Hematopoietic multipotent progenitor cell treated with erythropoietin and hydrocortisone succinate and interleukin-3 and kit ligand, for 6 days (in vitro differentiated cells): Measurements from ENCODE around the gene WSB1.
"Not testable (repeated sequence)": the region's sequence is repeated elsewhere in the genome, so short reads cannot be mapped to it uniquely, and the experiment has no call there.

Source experiments
- DNase-seq: peaks from one replicate; pipeline ENCODE4 v3.0.0-alpha.2; 2015

WSB1 gene

DNA sequence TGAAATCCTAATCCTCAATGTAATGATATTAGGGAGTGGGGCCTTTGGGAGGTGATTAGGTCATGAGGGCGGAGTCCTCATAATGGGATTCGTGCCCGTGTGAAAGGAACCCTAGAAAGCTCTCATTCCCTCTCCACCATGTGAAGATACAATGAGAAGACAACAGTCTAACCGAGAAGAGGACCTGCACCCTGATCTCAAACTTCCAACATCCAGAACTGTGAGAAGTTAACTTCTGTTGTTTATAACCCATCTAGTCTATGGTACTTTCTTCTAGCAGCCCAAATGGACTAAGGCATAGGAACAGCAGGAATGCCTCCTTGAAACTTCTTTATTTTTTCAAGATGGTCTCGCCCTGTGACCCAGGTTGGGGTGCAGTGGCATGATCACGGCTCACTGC, 24.7 kb downstream of the WSB1 start:
- no peak for DNase-seq

DNA sequence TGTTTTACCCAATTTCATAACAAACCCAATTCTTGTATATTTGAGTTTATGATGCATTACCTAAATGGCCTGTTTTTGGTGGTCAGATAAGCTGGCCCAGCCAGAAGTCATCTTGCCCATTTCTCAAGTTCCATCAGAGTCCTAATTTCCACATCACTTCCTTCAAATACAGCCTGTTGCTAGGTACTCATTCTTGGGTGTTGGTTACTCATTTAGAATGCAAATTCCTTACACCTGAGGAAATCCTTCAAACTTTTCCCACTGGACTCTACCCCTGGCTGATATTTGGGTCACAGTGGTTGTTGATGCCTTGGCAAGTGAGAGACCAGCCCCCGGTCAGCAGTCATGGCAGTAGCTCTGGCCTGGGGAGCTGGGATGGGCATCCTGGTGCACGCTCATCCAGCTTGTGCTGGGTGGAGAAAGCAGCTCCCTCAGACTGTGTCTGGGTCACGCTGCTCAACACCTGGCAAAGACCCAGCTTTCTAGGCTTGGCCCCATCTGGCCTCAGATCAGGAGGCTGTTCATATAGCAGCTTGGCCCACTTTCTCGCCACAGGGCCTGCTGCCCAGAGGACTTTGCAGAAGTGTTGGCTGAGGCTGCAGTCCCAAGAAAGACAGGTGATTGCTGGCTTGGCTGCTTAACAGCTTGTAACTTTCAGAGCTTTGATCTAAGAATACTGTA, 25.8 kb downstream of the WSB1 start:
- DNase-seq = peak; percentile 89

DNA sequence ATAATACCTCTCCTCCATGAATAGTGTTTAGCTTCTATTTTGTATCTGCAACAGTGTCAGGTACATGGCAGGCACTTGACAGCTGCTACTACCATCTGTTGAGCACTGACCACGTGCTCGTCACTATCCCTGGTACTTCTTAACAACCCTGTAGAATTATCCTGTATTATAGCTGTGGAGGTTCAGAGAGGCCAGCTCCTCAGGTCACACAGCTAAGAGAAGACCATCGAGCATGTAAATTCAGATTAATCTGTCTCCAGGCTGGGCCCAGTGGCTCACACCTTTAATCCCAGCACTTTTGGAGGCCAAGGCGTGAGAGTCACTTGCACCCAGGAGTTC, 26.3 kb downstream of the WSB1 start:
- no peak for DNase-seq

DNA sequence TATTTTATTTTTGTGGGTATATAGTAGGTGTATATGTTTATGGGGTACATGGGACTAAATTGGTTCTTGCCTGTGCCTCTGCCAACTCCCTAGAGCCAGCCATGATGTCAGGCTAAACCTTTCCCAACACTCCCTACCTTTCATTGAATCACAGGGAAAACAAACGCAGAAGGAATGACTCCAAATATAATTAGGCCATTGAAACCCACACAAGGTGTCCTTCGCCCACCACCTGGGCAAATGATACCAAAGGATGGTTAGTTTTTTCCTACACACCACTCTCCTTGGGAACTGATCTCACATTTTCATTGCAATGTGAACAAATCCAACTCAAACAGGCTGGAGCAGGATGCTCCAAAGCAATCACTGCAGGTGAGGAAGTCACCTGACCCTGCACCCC, 27.5 kb downstream of the WSB1 start:
- DNase-seq = no peak

DNA sequence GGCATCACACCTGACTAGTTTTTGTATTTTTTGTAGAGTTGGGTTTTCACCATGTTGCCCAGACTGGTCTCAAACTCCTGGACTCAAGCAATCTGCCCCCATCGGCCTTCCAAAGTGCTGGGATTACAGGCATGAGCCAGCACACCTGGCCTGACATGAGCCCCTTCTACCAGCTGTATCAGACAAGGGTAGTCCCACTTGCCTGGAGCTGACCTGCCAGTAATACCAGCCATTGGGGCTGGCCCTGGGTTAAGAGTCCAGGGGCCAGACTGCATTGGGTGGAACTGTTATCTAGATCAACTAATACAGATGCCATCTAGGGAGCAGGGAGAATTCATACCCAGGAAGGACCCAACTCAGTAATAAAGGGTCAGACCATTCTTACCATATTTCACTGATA, 28.1 kb downstream of the WSB1 start:
- no peak for DNase-seq

DNA sequence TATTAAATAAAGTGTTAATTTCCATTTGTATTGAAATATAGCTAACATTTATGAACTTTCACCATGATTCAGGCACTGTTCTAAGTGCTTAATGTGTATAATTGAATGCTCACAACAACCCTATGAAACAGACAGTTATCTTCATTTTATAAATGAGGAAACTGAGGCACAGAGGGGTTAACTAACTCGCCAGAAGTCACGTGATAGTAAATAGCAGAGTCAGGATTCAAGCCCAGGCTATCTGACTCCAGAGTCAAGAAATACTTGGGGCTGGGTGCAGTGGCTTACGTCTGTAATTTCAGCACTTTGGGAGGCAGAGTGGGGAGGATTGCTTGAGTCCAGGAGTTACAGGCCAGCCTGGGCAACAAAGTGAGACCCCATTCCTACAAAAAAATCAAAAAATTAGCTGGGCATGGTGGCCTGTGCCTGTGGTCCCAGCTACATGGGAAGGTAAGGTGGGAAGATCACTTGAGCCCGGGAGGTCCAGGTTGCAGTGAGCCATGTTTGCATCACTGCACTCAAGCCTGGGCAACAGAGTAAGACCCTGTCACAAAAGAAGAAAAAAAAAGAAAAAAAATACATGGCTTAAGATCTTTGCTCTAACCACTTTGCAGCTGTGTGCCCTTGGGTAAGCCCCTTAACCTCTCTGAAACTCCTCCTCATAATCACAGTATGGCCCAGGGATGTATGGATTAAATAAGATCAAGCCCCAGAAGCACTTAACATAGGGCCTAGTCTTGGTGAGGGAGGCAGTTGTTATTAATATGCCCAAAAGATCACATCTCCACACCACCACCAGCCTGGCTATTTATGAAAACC, 29.0 kb downstream of the WSB1 start:
- DNase-seq = no peak

DNA sequence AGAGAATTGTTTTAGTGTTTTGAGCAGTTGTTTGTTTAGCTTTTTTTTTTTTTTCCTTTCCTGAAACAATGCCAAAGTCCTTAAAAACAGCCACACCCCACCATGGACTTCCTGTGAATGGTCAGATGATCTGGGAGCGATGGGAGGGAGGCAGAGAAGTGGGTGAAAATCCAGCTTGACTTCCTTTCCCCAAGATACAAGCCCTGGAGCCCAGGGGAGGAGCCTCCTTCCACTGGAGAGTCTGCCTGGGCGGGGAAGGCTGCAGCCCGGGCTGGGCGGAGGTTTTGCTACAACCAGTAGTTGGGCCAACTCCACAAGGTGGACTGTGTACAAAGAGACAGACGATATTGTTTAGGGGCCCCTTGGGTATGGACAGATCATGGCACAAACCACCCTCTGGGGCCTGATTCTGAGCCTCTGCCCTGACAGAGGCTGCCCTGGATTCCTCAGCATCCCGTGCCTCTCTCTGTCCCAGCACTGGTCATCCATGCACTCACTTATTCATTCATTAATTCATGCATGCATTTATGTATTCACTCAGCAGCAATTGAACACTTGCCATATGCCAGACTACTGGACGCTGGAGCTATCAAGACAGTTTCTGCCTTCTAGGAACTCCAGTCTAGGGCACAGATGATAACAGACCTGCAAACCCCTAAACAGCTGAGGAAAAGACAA, 29.8 kb downstream of the WSB1 start:
- peak; percentile 62 for DNase-seq

DNA sequence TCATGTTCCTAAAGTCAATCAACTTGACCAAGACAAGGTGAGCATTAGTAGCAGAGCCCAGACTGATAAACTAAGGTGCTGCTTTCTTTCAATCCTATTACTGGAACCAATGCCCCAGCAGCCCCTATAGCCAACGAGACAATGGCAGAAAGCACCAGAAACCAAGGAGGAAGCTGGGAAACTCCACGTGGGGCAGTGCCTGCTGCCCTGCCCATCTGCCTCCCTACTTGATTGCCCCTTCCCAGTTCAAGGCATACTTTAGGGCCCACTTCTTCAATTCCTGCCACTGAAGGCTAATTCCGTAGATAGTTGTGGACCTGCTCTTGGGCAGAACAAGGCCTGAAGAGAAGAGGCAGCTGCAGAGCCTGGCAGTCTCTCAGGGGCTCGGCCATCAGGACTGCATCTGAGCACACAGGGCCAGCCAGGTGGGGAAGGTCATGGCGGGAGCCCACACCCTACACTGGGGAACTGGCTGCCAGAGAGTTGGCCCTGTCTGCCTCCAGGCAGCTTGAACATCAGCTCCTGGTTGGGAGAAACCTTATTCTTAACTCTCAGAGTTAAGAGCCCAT, 30.9 kb downstream of the WSB1 start:
- DNase-seq = no peak

DNA sequence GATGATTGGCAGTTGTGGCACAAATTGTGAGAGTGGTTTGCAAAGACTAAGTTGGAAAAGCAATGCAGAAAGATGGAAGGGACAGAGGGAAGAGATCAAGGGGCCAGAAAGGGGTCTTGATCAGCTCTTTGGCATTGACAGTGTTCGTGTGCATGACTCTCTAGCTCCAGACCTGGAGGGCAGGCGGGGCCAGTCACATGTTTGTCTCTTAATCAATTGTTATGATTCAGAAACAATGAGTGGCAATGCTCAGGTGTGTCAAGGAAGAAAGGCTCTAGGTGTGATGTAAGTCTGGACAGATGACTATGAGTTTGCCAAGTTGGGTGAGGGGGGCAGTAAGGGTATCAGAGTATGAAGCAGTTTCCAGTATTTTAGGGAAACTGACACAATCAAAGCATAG, 32.1 kb downstream of the WSB1 start:
- DNase-seq = no peak

DNA sequence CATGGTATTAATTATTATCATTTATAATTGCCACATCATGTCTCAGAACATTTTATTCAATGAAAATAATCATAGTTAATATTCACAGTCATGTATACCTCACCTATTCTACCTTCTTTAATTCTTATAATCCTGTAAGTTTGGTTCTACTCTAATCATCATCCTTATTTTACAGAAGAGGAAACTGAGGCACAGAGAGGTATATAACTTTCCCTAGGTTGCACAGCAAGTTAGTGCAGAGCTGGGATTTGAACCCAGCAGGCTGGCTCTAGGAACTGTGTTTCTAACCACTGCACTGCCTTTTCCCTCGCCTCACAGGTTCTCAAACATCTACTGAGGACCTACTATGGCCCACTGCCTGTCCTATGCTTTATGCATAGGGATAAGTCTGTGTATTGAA, 32.7 kb downstream of the WSB1 start:
- DNase-seq = no peak

DNA sequence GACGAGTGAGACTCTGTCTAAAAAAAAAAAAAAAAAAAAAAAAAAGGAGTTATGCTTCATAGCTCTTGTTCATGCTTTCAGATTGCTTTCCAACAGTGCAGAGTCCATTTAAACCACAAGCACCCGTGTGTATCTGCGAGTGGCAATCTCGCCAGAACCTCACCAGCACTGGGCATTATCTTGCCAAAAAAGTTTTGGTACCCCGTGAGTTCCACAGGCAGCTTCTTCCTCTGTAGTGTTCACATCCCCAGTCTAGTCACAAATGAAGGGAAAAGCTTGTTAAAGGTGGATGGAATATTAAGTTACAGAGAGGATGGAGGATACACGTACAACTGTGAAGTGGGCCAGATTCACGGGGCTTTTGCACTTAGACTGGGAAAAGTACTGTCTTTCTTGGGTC, 33.5 kb downstream of the WSB1 start:
- no peak for DNase-seq

DNA sequence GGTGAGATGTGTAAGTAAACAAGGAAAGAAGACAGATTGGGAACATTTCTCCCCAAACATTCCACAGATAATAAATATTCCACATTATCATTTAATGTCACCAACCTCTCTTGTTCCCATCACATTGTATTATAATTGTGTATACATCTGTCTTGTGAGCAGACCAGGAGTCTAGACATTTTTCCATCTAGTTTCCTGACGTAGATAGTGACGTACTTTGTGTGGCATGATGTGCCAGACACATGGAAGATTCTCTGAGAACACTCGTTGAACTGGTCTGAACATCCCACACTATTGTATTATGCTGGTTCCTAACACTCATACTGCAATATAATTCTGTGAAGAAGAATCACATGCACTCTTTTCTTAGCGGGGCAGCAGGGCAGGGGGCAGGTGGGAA, 34.0 kb downstream of the WSB1 start:
- no peak for DNase-seq

DNA sequence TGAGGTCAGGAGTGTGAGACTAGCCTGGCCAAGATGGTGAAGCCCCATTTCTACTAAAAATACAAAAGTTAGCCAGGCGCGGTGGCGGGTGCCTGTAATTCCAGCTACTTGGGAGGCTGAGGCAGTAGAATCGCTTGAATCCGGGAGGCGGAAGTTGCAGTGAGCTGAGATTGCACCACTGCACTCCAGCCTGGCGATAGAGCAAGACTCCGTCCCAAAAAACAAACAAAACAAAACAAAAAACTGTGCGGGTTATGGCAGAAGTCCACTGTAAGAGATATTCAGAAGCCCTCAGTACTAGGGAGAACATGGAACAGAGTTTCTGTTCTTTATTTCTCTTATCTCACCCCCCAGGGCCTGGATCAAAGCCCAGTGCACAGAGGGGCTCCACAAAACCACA, 34.8 kb downstream of the WSB1 start:
- DNase-seq = not testable (repeated sequence)

DNA sequence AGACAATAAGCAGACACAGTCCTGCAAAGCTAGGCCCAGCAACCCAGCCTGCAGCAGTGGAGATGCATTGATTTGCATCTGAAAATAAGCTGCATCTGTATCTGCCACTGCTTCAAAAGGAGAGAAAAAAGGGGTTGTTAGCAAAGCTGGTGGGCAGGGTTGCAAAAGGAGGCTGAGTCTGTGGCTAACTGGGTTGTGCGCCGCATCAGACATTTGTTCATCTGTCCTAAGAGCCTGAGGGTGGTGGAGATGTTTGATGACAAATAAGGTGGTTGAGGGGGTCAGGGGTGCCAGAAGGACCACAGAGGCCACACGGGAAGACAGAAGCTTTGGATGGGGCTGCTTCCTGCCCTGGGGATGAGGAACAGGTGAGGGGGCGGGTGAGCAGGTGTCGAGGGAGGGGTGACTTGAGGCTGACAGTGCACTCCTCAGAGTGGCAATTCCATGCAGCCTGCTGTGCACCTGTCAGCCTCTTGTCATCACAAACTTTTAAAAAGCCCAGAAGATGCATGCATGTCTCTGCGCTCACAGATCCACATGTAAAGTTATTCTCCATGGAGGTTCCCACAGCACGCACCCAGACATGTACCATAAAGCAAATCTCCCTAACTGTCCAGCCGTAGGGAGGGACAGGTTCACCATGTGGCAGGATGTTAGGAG, 35.4 kb downstream of the WSB1 start:
- no peak for DNase-seq

DNA sequence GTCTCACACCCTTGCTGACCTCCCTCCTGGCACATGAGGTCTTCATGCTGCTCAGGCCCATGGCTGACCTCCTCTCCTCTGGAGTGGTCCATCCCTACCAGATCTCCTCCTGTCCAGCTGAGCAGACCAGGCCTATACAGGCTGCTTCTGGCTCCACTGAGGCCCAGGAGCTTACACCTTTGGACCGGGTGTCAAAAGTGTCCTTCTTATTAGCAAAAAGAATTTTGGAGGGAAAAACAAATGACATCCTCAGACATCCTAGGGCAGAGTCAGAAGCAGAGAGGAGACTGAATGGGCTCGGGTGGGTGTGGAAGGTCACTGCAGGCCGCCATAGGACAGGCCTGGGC, 38.1 kb downstream of the WSB1 start:
- DNase-seq = no peak

DNA sequence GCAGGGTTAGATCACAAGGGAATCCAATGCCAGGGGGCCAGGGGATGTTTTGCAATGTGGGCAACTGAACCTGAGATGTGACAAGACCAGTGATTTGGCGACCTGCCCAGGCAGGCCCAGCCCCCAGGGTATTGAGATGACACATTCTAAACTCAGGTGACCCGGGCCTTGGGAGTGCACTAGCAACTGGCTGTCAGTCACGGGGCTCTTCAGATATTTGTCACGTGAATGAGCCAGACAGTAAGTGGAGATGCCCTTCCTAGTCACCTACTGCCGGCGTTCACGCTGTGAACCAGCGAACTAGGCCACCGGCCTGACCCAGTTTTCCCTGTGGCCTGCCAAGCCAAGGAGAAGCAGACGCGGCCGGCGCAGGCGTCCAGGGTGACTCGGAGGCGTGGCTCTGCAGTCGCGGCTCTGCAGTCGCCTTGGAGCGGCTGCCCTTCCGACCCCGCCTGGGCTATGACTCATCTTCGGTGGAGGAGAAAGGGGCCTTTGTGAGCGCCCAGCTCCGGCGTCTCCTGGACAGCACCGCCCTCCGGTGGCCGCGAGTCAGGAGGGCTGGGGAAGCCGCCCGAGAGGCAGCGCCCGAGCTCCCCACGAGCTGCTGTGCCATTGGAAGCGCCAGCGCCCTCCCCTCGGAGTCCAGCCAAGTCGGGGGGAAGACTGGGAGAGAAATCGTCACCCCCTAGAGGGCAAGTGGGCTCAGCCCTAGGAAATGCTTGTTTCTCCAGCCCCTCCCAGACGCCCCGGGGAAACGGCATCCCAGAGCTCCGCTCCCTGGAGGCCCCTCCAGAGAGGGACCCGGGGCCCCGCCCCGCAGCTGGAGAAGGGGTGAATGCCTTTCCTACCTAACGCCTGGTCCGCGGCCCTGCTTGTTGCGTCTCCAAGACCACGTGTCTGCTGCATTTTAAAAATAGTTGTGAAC, 38.8 kb downstream of the WSB1 start:
- DNase-seq = peak; percentile 98

DNA sequence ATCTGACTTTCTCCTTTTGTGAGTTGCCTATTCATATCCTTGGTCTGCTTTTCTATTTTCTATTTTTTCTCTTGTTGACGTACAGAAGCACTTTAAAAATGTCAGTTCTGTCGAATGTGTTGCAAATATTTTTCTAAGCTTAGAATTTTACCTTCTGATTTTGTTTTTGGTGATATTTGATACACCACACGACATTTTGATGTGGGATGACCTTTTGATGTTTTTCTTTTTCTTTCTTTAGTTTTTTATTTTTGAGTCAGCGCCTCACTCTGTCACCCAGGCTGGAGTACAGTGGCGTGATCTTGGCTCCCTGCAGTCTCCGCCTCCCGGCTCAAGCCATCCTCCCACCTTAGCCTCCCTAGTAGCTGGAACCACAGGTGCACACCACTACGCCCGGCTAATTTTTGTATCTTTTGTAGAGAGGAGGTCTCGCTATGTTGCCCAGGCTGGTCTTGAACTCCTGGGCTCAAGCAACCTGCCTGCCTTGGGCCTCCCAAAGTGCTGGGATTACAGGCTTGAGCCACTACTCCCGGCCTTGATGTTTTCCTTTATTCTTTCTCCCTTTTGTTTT, 39.6 kb downstream of the WSB1 start:
- no peak for DNase-seq

DNA sequence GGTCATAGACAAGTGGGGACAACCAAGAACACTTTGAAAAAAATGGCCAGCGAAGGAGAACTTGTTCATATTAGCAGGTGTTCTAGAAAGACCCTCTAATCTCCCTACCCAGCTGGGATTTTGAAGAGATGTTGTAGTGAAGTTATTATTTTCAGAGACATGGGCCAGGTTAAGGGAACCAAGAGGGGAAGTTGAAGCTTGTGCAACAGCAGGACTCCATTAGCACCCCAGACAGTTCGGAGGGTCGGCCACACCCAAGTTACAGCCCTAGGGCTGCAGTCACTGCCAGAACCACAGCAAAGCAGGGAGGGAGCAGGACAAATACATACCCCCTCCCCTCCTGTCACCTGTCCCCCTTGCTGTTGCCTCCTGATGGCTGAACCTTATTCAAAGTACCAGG, 42.3 kb downstream of the WSB1 start:
- peak; percentile 70 for DNase-seq

DNA sequence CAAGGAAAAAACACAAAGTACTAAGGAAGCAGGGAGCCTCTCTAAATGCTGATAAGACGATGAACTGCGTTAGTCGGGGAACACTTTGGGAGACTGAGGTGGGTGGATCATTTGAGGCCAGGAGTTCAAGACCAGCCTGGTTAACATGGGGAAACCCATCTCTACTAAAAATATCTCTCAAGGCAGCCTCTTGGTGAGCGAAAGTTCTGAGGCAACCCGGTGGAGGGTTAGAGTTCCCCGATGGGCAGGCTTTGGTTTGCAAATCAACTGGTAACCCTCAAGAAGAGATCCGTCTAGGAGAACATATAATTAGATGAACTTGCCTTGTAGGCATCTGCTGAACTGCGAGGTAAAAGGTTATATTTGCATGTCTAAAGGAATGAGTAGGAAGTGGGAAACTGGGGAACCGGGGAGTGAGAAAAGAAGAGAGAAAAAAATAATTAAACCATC, 44.6 kb downstream of the WSB1 start:
- DNase-seq = no peak

DNA sequence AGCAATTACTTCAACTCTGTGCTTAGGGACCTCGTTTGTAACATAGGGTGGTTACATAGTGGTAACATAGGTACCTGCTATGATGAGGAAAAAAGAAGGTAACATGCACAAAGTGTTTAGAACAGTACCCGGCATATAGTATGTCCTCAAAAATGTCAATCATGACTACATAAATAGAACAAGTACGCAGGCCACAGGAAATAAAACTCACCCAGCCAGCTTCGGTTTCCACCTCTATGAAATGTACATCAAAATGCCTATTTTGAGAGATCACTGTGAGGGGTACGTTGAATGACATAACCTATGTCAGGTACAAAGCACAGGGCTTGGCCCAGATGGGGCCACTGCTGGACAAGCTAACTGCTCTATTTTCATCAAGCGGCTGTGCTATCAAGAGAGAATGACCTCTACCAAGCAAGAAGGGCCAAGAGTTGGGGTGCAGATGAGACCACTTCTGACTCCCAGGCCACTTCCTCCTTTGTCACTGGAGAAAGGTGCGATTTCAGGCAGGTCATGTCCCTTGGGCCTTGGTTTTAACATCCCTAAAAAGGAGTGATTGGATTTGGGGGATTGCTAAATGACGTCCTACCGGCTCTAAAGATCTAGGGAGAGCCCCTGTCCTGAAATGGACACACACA, 45.4 kb downstream of the WSB1 start:
- DNase-seq = no peak

DNA sequence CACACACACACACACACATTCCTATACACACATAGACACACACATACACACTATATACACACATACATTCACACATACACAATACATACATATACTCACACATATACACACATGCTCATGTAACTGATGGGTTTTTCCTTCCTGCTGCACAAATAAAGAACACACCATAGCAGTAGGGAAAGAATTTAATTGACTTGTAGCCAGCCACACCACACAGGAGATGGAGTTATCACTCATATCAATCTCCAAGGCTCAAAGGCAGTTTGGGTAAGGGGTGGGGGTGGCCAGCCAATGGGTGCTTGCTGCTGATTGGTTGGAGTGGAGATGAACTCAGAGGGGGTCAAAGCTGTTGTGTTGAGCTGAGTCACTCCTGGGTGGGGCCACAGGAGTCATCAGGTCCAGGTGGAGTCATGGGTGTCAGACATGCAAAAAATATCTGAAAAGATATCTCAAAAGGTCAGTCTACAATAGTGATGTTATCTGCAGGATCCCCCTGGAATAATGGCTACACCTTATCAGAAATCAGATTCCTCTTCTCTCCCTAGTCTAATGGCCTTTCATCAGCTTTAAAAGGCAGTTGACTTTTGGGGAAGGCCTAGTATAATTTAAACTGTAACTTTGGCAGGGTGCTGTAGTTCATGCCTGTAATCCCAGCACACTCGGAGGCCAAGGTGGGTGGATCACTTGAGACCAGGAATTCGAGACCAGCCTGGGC, 46.1 kb downstream of the WSB1 start:
- DNase-seq = peak; percentile 48
